Right renal cortex interstitium (tissue), 3 donors: ENCODE results near the gene KRT3. TPM values are rescaled to one million over a fixed set of nuclear protein-coding genes. Genes with fewer than 3 reads are reported as not detected.

Source experiments
- DNase-seq, 3 donors: peaks; one replicate each; pipeline ENCODE4 v3.0.0-alpha.2; 2013; ENCODE audit warnings: low read depth in 3 of 3, low spot score in 2 of 3
- polyA plus RNA-seq, 3 donors: library from polyadenylated mRNA; unstranded; fragments of 120-200 nt; gene quantifications; one replicate each; pipeline ENCODE4 v1.2.1, GENCODE V29; 2013; ENCODE audit not compliant: insufficient read length in 3 of 3

The KRT3 gene
- polyA plus RNA-seq, 3 donors: not detected

DNA sequence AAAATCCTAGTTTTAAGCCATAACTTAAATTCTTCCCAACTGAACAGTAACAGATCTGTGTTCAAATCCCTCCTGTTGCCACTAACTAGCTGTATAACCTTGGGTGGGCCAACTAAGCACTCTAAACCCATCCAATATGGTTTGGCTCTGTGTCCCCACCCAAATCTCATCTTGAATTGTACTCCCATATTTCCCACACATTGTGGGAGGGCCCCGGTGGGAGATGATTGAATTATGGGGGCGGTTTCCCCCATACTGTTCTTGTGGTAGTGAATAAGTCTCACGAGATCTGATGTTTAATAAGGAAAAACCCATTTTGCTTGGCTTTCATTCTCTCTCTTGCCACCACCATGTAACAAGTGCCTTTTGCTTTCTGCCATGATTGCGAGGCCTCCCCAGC, 19.2 kb upstream of the KRT3 start:
- no peak for DNase-seq

DNA sequence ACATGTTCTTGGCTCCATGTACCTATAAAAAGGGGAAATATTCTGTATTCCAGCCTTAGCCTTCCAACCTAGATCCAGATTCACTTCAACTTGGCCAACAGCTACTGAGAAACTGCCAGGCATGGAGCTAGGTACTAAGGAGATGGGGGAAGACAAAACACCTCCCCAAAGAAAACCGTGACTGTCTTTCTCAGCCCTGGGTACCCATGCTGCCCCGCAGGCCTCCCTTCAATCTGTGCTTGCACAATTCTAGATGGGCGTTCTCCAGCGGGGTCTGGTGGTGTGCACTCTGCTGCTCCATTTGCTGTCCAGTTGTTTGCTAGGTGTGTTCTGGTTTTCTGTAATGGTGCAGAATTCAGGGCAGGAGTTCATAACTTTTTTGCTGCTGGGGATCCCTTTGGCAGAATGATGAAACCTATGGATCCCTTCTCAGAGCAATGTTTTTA, 18.8 kb upstream of the KRT3 start:
- no peak for DNase-seq

DNA sequence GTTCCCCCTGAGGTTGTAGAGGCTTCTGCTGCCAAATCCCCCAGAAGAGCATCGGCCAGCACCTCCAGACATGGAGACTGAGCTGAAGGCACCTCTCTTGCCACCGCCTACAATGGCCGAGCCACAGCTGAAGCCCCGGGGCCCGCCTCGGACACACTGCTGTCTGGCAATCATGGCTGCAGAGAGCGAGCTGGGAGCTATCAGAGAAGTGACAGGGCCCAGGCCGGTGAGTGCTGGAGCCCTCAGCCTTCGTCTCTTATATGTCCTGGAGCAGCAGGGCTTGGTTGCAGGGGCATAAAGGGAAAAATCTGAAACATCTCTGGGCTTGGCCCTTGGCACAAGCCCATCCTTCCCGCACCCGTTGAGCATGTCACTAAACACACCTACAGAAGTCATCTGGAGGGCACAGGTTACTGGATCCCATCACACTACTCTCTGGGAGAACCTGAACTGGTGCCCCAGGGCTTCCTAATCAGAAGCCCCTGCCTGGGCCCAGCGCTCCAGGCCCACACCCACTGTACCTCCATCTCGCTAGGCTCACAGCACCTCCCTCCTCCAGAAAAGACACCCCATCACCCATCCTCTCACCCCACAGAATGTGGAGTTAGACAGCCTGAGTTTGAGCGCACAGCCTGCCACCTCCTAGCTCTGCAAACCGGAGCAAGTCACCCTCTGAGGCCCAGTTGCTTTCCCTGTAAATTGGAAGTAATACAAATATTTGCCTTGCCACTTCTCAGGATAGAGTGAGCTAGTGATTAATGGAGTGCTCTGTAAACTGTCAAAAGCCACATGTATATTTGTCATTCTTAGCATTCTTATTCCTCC, 18.2 kb upstream of the KRT3 start, which contains the start of gene KRT4:
TSS of gene KRT4 (minus strand) at position 232 of the 825 bp plus-strand sequence. CDS start at position 174, 58 bp downstream.
- no peak for DNase-seq

DNA sequence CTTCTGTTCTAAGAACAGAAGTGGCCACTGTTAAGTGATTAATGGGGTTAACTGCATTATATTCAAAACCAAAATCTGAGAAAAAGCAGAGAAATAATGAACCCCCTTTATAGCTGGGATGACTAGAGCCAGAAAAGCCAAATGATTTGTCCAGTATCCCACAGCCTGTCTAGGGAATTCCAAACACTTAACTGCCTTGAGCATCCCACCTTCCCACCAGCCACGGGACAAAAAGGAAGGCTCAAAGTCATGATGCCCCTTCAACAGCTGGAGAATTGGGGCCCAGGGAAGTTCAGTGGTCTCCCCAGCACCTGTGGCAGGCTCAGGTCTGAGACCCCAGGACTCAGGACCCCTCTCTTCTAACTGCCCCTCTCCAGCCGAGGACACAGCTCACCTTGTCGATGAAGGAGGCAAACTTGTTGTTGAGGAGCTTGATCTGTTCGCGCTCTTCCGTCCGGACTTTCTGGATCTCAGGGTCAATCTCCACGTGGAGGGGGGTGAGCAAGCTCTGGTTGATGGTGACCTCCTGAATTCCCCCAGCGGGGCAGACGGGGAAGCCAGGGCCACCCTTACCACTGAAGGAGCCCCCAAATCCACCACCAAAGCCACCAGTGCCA, 17.4 kb upstream of the KRT3 start:
- DNase-seq: no peak

DNA sequence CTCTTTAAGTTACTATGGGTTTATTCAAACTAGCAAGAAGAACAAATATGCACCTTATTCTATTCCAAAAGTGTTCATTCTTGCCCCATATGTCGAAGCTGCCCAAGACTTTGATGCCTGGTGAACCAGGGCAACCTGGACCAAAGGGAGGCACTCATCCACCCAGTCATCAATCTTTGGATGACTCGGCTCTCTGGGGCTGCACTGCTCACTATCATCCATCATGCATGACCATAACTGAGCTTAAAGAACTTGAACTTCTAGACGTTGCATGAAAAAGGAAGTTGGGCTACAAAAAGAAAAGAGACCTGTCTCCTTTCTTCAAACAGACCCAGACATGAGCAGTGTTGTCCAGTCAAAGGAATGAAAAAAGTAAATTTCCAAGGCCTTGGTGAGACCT, 16.8 kb upstream of the KRT3 start:
- DNase-seq: no peak

DNA sequence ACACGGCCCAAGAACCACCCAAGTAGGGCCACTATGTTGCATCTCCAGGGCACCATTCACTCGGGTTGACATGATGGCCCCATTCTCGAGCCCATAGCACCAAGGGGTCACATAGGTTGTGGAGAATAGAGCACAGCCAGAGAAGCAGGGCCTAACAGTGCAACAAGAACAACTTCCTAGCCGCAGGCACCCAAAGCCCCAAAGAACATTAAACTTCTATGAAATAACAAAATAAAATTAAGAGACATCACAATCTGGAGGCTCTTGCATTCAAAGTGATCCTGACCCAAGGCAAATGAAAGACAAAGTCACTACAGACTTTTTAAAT, 16.1 kb upstream of the KRT3 start:
- no peak for DNase-seq

DNA sequence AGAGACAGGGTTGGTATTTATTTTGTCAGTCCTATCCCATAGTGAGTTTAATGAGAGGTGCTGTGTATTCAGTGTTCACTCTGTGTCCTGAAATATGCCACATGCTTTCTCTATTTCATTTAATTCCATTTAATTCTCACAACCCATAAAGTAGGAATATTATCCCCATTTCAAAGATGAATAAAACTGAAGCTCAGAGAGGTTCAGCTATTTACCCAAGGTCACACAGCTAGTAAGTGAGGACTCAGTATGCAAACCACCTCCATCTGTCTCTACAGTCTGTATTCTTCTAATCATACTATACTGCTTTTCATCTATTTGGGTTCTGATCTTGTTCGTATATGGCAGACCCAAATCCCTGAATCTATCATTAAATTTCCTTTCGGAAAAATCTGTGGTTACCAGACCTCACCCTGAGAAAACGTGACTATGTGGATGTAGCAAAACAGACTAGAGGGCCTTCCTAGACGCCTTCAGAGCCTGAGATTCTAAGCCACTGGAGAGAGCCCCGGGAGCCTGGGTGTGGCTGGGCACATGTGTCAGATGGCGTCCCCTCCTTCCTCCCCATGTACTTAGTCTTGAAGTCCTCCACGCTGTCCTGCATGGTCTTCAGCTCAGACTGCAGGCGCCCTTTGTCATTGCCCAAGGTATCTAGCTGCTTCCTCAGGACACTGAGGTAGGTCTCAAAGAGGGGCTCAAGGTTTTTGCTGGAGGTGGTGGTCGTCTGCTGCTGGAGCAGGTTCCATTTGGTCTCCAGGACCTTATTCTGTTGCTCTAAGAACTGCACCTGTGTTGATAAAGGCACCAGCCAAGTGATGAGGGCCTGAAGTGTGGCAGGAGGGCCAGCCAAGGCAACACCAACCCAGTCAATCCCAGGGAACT, 15.5 kb upstream of the KRT3 start:
- no peak for DNase-seq

DNA sequence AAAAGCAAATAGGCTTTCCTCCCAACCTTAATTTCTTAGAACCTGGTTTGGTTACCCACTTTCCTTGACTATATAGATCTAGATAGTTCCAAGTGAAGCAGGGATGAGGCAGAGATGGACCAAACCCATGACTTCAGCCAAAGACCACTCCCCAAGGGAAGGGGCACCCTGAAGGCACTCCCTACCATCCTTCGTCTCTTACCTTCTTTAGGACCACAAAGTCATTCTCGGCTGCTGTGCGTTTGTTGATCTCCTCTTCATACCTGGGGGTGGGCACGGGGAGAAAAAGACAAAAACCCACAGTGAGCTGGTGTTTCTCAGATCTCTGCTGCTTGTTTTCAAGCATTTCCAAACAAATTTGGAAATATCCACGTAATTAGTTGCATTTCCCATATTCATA, 14.6 kb upstream of the KRT3 start:
- DNase-seq: no peak

DNA sequence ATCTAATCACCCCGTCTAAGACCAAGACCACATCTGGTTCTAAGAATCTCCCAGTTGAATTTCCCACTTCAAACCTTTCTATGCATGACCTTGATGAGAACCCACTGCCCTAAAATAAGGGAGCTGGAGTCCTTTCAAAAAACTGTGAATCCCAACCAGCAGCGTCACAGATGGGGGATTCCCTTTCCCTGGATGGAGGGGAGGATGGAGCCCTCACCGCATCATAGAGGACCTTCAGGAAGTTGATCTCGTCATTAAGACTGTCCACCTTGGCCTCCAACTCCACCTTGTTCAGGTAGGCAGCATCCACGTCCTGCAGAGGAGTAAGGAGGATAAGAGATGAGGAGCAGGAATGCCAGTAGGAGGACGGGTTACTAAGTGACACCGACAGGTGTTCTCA, 13.2 kb upstream of the KRT3 start:
- no peak for DNase-seq

DNA sequence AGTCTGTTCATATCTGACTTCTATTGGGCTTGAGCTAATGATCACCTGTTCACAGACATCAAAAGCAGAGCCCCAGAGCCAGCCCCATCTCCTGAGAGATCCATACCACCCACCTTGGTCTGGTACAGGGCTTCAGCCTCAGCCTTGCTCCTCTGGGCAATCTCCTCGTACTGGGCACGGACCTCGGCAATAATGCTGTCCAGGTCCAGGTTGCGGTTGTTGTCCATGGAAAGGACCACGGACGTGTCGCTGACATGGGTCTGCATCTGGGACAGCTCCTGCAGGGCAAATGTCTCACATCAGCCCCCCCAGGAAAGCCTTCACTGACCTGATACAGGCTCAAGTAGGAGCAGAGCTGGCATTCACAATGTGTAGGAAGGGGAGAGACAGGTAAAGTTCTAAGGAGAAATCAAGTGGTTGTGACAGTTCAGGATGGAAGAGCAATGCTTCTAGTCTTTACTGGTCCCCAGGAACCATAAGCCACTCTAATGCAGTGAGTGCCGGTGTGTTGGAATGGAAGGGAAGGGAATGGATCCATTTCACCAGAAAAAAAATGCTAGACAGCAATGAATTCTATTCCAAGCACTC, 12.8 kb upstream of the KRT3 start:
- no peak for DNase-seq

DNA sequence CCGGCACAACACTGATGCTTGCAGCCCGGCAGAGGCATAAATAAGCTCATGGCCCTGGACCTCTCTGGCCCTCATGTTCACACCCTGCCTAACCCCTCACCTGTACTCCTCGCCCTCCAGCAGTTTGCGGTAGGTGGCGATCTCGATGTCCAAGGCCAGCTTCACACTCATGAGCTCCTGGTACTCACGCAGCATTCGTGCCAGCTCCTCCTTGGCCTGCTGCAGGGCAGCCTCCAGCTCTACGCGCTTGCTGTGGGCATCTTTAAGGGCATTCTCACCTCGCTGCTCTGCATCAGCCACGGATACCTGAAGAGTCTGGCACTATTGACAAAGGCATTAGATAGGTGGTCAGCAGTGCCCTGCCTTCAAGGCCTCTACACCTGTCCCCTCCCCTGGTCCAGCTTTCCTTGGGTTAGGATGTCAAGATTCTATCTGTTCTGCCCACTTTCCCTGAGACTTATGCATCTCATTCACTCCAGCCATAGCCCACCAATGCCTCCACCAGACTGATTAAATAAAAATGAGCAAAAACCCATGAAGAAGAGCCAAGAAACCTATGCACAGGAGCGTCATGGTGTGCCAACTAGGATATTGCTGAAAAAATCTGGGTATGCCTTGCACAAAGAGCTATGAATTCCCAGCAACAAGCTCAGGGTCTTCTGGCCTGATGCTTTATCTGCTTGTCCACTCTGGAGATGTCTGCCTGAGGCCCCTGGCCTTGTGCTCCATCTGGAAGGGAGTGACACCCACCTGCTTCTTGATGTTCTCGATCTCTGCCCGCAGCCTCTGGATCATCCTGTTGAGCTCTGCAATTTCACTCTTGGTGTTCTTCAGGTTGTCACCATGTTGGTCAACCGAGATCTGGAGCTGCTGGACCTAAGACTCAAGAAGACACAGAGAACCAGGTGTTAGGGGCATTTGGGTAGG, 11.9 kb upstream of the KRT3 start:
- DNase-seq: no peak

DNA sequence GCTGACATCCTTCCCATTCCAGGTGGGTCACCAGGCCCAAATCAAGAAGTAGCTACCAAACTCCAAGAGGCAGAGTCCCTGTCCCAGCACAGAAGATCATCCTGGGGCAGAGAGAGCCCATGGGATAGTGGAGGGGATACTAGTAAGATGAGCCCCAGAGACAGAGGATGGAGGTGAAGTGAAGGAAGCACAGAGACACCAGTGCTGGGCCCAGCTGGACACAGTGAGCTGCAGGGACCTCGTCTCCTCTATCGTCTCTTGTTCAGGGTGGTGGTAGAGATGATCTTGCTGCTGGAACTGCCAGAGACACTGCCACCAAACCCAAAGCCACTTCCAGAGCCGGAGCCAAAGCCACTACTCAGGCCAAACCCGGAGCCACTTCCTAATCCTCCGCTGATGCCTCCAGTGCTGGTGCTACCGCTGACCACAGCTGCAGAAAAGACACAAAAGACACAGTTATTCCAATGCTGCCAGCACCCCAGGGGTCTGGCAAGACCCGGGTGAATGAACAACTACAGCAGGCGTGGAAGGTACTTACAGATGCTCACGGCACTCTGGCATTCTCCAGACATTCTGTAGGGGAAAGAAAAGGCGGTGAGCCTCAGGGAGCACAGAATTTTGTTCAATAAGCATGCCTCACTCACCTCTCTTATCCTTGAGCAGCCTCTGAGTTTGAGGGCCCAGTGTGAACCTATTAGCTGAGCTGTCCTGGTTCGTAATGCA, 11.1 kb upstream of the KRT3 start:
- no peak for DNase-seq

DNA sequence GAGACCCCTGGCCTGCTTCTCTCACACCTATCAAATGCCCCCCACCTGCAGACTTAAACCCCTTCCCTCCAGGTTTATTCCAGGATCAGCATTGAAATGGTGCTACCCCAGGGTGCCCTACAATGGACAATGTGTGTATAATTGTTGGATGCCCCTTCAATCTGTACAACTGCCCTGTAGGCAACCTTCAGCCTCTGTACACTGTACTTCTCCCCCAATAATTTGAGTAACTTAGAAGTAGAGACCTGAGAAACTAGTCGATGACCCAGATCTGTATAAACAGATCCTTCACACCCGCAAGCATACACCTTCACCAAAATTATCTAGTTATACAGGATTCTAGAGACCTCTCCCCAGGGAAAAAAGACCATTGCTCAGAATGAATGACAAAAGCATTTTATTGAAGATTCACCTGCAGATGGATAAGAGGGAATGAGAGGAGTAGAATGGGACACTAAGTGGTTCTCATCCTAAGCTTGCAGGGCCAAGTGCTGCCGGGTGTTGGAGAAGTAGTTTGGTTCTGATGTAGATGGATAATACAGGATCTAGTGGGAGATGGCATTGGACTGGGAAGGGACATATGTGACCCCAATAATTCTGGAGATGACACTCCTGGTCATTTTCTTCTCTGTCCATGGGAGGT, 10.4 kb upstream of the KRT3 start:
- DNase-seq: no peak

DNA sequence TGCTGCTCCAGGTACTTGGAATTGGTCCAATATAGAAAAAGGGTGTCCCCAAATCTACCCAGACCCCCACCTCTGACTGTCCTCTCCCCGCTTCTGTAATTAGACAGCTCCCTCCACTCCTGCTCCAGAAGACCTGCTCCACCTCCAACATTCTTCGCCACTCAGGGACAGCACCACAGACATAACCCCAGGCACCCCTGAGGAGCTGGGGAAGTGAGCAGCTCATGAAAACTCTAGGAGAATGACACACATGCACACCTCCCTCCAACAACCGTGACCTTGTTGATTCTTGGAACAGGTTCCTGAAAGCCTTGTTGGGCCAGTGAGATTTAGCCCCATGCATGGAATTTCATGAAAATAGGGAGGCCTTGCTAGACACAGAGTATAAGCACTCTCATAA, 9.8 kb upstream of the KRT3 start:
- no peak for DNase-seq

DNA sequence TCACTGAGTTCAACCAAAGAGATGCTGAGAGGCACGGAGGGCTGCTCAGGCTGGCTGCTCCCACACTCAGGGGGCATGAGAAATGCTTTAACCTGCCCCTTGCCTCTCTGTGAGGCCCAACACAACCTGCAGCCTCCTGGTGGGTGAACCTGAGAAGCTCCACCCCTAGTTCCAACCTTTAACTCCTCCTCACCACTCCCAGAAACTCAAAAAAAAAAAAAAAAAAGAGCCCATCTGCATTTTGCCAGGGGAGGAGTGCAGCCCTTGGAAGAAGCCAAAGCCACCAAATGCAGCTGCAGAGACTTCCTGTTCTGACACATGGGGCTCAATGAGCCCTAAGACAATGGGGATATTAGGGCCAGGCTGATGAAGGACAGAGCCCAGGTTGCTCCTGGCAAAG, 9.1 kb upstream of the KRT3 start:
- no peak for DNase-seq

DNA sequence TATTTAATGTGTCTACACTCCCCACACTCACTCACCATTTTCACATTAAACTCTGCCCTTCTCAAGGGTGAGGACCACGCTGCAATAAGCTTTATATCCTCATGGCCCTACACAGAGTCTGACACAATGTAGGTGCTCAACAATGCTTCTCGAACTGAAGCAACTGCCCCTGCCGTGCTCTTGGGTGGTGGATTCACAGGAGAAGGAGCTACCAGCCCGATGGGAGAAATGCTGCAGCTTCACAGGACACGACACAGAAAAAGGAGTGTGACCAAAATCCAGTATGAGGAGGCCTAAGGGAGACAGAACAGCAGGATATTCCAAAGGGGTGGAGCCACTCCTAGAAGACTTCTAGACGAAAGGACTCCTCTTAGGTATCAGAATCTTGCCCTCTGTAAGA, 6.5 kb upstream of the KRT3 start:
- no peak for DNase-seq

DNA sequence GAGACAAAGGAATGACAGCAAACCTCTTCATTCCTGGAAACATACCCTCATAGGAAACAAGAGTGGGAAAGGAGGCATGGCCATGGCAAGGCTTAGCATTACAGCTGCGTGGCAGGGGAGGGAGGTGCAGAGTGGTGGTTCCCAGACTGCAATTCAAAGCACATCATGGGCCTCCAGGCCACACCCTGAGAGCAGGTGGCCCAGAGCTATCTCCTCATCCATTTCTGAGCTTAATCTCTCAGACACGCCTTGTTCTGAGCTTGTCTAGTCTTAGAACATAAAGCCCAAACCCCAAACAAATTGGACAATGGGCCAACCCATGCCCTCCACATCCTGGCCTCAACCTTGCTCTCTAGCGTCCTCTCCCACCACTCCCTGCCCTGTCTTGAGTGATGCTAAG, 5.9 kb upstream of the KRT3 start:
- no peak for DNase-seq

DNA sequence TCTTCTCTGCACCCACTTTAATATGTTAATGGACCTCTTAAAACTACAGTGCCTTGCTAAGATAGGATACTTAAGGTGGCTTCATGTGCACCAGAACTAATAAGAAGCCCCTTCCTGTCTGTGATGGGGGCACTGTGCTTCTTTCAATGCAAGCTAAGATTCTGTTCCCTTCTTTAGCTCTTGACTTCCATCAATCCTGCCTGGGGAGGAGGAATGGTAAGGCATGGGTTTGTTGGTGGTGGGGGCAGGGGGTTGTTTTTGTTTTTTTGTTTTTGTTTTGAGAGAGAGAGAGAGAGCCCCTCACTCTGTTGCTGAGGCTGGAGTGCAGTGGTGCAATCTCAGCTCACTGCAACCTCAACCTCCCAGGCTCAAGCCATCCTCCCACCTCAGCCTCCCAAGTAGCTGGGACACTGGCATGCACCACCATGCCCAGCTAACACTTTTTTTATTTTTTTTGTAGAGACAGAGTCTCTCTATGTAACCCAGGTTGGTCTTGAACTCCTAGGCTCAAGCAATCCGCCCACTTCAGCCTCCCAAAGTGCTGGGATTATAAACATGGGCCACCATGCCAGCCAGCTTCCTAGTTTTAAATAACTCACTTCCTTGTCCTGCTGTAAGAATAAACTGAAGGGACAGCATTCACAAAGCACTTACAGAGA, 4.5 kb upstream of the KRT3 start:
- DNase-seq: no peak
